ENCODE data around the gene TSPAN18. TPM values are rescaled to one million over a fixed set of nuclear protein-coding genes. Genes with fewer than 3 reads are reported as not detected.

The TSPAN18 gene
- total RNA-seq, 2 experiments from 2014 or later, result not detected

DNA sequence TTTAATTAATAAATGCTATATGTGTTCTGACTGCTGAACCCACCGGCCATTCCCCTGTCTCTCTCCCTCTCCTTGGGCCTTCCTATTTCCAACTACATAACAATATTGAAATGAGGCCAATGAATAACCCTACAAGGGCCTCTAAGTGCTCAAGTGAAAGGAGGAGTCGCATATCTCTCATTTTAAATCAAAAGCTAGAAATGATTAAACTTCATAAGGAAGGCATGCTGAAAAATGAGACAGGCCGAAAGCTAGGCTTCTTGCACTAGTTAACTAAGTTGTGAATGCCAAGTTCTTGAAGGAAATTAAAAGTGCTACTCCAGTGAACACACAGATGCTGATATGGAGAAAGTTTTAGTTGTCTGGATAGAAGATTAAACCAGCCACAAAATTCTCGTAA lies 109.2 kb downstream of the TSPAN18 start:
- no peaks in the 10 kb centered on the region for H3K9me3 ChIP-seq (ENCODE audit: low read length)
- no peak overlapping the region for H3K4me2 ChIP-seq (ENCODE audit: low read length)
- H3K4me3 ChIP-seq (ENCODE audit: low read depth, low read length, poor library complexity, severe bottlenecking), result no peak overlapping the region
- H3K79me2 ChIP-seq (ENCODE audit: insufficient read depth, low read depth, low read length), result no peaks in the 10 kb centered on the region
- H3K4me1 ChIP-seq (ENCODE audit: insufficient read depth, low read length, poor library complexity, severe bottlenecking), result no peaks in the 10 kb centered on the region
- intact Hi-C loops (cut with micrococcal nuclease; ENCODE audit: unreplicated experiment), result no loop called here
- no peaks in the 10 kb centered on the region for H3K9me2 ChIP-seq (ENCODE audit: insufficient read depth, low read length)
- no TSS peak for BruUV-seq (replicated peaks)
- ChIA-PET POLR2A (interaction anchor here (0.6 to 1.3 kb wide), 3 partner anchors 25 to 1408 kb away, joined by 3 to 4 read pairs (median 4); no protein-coding TSS in a partner anchor), CTCF (ENCODE audit: unreplicated experiment) (no interaction called here)
- H4K20me1 ChIP-seq (ENCODE audit: insufficient read depth, low read length), result no peaks in the 10 kb centered on the region
- H2AFZ ChIP-seq (ENCODE audit: low read length), result no peak overlapping the region
- H3K27ac ChIP-seq (ENCODE audit: low read depth, low read length, poor library complexity, severe bottlenecking), result no peak overlapping the region
- DNase-seq (ENCODE audit: low spot score), result no peak
- TF ChIP-seq EZH2phosphoT487 (IDR thresholded peaks at IDR 0.05; ENCODE audit: borderline replicate concordance, low read depth, low read length), result no peak
- TF ChIP-seq, protein P1, sequence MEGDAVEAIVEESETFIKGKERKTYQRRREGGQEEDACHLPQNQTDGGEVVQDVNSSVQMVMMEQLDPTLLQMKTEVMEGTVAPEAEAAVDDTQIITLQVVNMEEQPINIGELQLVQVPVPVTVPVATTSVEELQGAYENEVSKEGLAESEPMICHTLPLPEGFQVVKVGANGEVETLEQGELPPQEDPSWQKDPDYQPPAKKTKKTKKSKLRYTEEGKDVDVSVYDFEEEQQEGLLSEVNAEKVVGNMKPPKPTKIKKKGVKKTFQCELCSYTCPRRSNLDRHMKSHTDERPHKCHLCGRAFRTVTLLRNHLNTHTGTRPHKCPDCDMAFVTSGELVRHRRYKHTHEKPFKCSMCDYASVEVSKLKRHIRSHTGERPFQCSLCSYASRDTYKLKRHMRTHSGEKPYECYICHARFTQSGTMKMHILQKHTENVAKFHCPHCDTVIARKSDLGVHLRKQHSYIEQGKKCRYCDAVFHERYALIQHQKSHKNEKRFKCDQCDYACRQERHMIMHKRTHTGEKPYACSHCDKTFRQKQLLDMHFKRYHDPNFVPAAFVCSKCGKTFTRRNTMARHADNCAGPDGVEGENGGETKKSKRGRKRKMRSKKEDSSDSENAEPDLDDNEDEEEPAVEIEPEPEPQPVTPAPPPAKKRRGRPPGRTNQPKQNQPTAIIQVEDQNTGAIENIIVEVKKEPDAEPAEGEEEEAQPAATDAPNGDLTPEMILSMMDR (conservative IDR thresholded peaks at IDR 0.05; ENCODE audit: low read length), result no peak
- no peaks in the 10 kb centered on the region for H3K36me3 ChIP-seq (ENCODE audit: insufficient read depth, low read length)

- no peaks in the 10 kb centered on the region for H3K36me3 ChIP-seq (ENCODE audit: insufficient read depth, low read length)
- TF ChIP-seq EZH2phosphoT487 (IDR thresholded peaks at IDR 0.05; ENCODE audit: borderline replicate concordance, low read depth, low read length), result no peak
- TF ChIP-seq, protein P1 (conservative IDR thresholded peaks at IDR 0.05; ENCODE audit: low read length), result no peak
- H3K9me2 ChIP-seq (ENCODE audit: insufficient read depth, low read length), result no peaks in the 10 kb centered on the region
- no peak overlapping the region for H3K4me3 ChIP-seq (ENCODE audit: low read depth, low read length, poor library complexity, severe bottlenecking)
- no peaks in the 10 kb centered on the region for H3K9me3 ChIP-seq (ENCODE audit: low read length)
- DNase-seq (ENCODE audit: low spot score), result no peak
- no peak overlapping the region for H2AFZ ChIP-seq (ENCODE audit: low read length)
- no peaks in the 10 kb centered on the region for H3K79me2 ChIP-seq (ENCODE audit: insufficient read depth, low read depth, low read length)
- intact Hi-C loops (cut with micrococcal nuclease; ENCODE audit: unreplicated experiment), result no loop called here
- H3K4me1 ChIP-seq (ENCODE audit: insufficient read depth, low read length, poor library complexity, severe bottlenecking), result no peaks in the 10 kb centered on the region
- no peak overlapping the region for H3K4me2 ChIP-seq (ENCODE audit: low read length)
- BruUV-seq (replicated peaks), result no TSS peak
- no peaks in the 10 kb centered on the region for H4K20me1 ChIP-seq (ENCODE audit: insufficient read depth, low read length)
- ChIA-PET POLR2A (no interaction called here), CTCF (ENCODE audit: unreplicated experiment) (no interaction called here)
- H3K27ac ChIP-seq (ENCODE audit: low read depth, low read length, poor library complexity, severe bottlenecking), result no peak overlapping the region
These were observed 110.9 kb downstream of the TSPAN18 start for GRCh38 chr11:44837661-44838060.

DNA sequence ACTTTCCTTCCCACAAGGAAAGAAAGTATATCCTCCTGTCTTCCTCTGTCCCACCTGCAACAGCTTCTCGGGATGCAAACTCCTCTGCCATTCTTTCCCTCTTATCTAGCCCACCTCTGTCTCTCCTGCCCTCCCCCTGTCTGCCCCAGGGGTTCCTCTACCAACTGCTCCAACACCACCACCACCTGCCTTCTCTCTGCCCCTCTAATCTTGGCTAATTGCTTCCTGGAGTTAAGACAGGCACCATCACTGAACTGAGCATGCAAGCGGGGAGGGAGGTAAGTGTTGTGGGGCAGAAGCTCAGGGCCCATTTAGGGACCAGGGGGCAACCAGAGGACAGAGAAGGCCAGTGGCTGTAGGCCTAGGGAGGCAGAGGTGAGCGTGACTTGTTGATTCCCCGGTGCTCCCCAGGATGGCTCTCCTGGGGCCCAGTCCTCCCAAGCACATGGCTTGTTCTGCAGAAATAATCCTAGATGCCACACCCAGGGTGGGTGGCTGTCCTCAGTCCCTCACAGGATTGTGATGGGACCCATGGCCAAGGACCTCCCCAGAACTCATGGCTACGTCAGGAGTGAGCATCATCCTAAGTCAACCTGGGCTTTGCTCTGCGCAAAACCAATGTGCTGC lies 112.8 kb downstream of the TSPAN18 start:
- Histone ChIP-seq H3K36me3 (ENCODE audit: insufficient read depth, low read length) (no peaks in the 10 kb centered on the region), H3K9me3 (ENCODE audit: low read length) (no peaks in the 10 kb centered on the region), H3K4me1 (ENCODE audit: insufficient read depth, low read length, poor library complexity, severe bottlenecking) (no peaks in the 10 kb centered on the region), H2AFZ (ENCODE audit: low read length) (no peak overlapping the region), H3K79me2 (ENCODE audit: insufficient read depth, low read depth, low read length) (no peaks in the 10 kb centered on the region), H3K4me2 (ENCODE audit: low read length) (no peak overlapping the region), H3K9me2 (ENCODE audit: insufficient read depth, low read length) (no peaks in the 10 kb centered on the region), H3K27ac (ENCODE audit: low read depth, low read length, poor library complexity, severe bottlenecking) (no peak overlapping the region), H3K4me3 (ENCODE audit: low read depth, low read length, poor library complexity, severe bottlenecking) (no peak overlapping the region), H4K20me1 (ENCODE audit: insufficient read depth, low read length) (no peaks in the 10 kb centered on the region)
- no TSS peak for BruUV-seq (replicated peaks)
- DNase-seq (ENCODE audit: low spot score), result no peak
- intact Hi-C loops (cut with micrococcal nuclease; ENCODE audit: unreplicated experiment), result no loop called here
- CTCF ChIA-PET (ENCODE audit: unreplicated experiment), result no interaction called here
- TF ChIP-seq, protein P1 (conservative IDR thresholded peaks at IDR 0.05; ENCODE audit: low read length), result no peak
- no peak for TF ChIP-seq EZH2phosphoT487 (IDR thresholded peaks at IDR 0.05; ENCODE audit: borderline replicate concordance, low read depth, low read length)
- POLR2A ChIA-PET, result no interaction called here
